Left lung (tissue), 10 donors: Measurements from ENCODE around the gene NCAPD2. TPM values are rescaled to one million over a fixed set of nuclear protein-coding genes. Genes with fewer than 3 reads are reported as not detected.

Source experiments
- ATAC-seq: fragments of 200-7000 bp; cut with Tn5 transposase; one replicate; pipeline ENCODE4 v1.9.1; 2020; ENCODE audit warnings: moderate library complexity
- DNase-seq, 4 donors: peaks; one replicate each; pipeline ENCODE4 v3.0.0-alpha.2; 2013 to 2020
- H3K27ac ChIP-seq, 2 donors: fragments of 200-600 bp; sonication (generic) in 1 of 2; one replicate each; pipeline versions ENCODE4 v1.5.0 to v1.8.0; 2020 to 2021
- H3K27me3 ChIP-seq, 2 donors: fragments of 200-600 bp; sonication (generic) in 1 of 2; one replicate each; pipeline versions ENCODE4 v1.5.0 to v1.8.0; 2020 to 2021
- H3K36me3 ChIP-seq, 2 donors: fragments of 200-600 bp; sonication (generic) in 1 of 2; one replicate each; pipeline versions ENCODE4 v1.5.0 to v1.8.0; 2020 to 2021
- H3K4me1 ChIP-seq, 2 donors: fragments of 200-600 bp; one replicate each; pipeline ENCODE4 v1.8.0; 2021
- H3K4me3 ChIP-seq, 2 donors: fragments of 200-600 bp; sonication (generic) in 1 of 2; one replicate each; pipeline versions ENCODE4 v1.5.0 to v1.8.0; 2020 to 2021; ENCODE audit warnings: mild to moderate bottlenecking in 1 of 2
- H3K9me3 ChIP-seq, 2 donors: fragments of 200-600 bp; sonication (generic) in 1 of 2; one replicate each; pipeline versions ENCODE4 v1.5.0 to v1.8.0; 2020 to 2021
- intact Hi-C, 2 donors: fragments of 100-400 bp; cut with DNase I; formaldehyde crosslinking; loops; one replicate each; pipeline versions ENCODE4 v1.11.2 to v1.14.2; 2022
- polyA plus RNA-seq, 6 donors: library from polyadenylated mRNA; unstranded; fragments of 120-200 nt; gene quantifications; one replicate each; pipeline ENCODE4 v1.2.1, GENCODE V29; 2013; ENCODE audit not compliant: insufficient read length in 6 of 6
- total RNA-seq, 2 donors: library from RNA; stranded (reverse); fragmentation: NEBNext Ultra II Directional; extraction: Animal tissue kit (Norgen Biotek cat#: 25700); gene quantifications; one replicate each; pipeline ENCODE4 v1.2.1, GENCODE V29; 2021
- TF ChIP-seq, protein P1 (sequence below), 2 donors: fragments of 200-600 bp; sonication (generic) in 1 of 2; IDR thresholded peaks; one replicate each; pipeline versions ENCODE4 v1.5.0 to v1.8.0; 2021; ENCODE audit warnings: antibody characterized with exemption in 2 of 2
- donor health status: DM: no; HTN: yes; CAD: no.
- donor health status: DM: no; HTN: no; CAD: no.

The NCAPD2 gene
- total and polyA plus RNA-seq, 8 donors = 23.1 to 95.4 (median 56.8) TPM

DNA sequence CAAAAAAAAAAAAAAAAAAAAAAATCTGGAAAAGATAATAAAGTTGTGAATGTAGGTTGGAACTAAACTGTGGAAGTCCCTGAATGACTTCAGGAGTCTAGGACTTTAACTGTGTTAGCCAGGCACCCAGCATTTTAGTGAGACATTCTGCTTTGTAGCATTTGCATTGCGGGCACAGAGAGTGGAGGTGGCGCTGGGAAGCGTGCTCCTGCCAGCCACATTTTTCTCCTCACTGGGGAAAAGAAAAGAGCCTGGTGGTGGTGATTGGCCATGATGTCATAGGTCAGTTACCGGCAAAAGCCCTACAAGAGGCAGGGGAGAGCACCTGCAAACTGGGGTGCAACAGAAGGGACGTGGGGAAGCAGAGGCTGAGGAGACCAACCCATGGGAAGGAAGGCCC lies 30.7 kb downstream of the NCAPD2 start:
- TF ChIP-seq, protein P1, sequence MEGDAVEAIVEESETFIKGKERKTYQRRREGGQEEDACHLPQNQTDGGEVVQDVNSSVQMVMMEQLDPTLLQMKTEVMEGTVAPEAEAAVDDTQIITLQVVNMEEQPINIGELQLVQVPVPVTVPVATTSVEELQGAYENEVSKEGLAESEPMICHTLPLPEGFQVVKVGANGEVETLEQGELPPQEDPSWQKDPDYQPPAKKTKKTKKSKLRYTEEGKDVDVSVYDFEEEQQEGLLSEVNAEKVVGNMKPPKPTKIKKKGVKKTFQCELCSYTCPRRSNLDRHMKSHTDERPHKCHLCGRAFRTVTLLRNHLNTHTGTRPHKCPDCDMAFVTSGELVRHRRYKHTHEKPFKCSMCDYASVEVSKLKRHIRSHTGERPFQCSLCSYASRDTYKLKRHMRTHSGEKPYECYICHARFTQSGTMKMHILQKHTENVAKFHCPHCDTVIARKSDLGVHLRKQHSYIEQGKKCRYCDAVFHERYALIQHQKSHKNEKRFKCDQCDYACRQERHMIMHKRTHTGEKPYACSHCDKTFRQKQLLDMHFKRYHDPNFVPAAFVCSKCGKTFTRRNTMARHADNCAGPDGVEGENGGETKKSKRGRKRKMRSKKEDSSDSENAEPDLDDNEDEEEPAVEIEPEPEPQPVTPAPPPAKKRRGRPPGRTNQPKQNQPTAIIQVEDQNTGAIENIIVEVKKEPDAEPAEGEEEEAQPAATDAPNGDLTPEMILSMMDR (IDR thresholded peaks at IDR 0.05) = no peak
- Histone ChIP-seq H3K27ac (no peak overlapping the region), H3K36me3 (peaks cover 2 to 98% of the 10 kb centered on the region in 2 donors), H3K27me3 (no peaks in the 10 kb centered on the region), H3K9me3 (no peaks in the 10 kb centered on the region), H3K4me1 (no peaks in the 10 kb centered on the region), H3K4me3 (no peak overlapping the region)
- DNase-seq (no peak), ATAC-seq (no peak)
- intact Hi-C loops = no loop called here

DNA sequence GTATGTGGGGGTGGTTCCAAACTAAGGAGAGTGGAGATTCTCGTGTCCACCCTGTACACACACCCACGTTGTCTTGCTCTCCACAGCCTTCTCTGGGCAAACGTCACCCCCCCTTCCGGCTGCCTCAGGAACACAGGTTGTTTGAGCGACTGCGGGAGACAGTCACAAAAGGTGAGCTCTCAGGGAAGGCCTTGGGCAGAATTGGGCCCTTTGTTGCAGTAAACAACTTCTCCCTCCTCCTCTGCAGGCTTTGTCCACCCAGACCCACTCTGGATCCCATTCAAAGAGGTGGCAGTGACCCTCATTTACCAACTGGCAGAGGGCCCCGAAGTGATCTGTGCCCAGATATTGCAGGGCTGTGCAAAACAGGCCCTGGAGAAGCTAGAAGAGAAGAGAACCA lies 32.3 kb downstream of the NCAPD2 start:
- no peaks in the 10 kb centered on the region for H3K4me1 ChIP-seq
- no peaks in the 10 kb centered on the region for H3K27me3 ChIP-seq
- ATAC-seq (no peak), DNase-seq (no peak)
- H3K27ac ChIP-seq = no peak overlapping the region
- H3K9me3 ChIP-seq = no peaks in the 10 kb centered on the region
- TF ChIP-seq, protein P1 (IDR thresholded peaks at IDR 0.05) = no peak
- intact Hi-C loops = no loop called here
- peaks cover 0 to 100% of the 10 kb centered on the region in 2 donors for H3K36me3 ChIP-seq
- no peak overlapping the region for H3K4me3 ChIP-seq

DNA sequence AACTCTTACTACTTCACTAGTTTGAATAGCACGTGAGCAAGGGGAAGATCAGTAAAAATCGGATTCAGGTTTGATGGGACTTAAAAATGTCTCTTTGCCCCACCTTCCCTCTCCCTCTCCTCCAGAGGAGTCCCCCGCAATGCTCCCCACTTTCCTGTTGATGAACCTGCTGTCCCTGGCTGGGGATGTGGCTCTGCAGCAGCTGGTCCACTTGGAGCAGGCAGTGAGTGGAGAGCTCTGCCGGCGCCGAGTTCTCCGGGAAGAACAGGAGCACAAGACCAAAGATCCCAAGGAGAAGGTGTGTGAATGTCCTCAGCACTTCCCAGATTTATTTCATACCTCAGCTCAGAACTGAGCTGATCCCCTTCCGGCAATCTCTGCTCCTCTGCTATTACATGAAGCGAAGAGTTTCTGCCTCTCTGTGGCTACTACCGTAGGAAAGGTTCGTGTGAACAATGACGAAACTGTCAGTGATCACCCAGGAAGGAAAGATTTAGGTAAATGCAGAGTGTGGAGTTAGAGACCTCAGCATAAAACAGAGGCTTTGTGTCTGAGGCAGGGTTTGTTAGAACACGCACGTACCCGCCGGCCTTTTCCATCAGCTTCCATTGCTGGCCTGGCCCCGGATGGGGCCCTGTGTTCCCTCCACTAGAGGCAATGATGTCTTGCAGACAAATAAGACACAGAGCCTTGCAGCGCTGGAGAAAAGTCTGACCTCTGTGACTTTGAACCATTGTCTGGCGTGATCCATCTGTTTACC lies 33.0 kb downstream of the NCAPD2 start:
- TF ChIP-seq, protein P1 (IDR thresholded peaks at IDR 0.05) = no peak
- ATAC-seq (no peak), DNase-seq (no peak)
- H3K9me3 ChIP-seq = no peaks in the 10 kb centered on the region
- intact Hi-C loops = no loop called here
- peaks cover 0 to 95% of the 10 kb centered on the region in 2 donors for H3K36me3 ChIP-seq
- no peaks in the 10 kb centered on the region for H3K27me3 ChIP-seq
- H3K4me3 ChIP-seq = no peak overlapping the region
- no peak overlapping the region for H3K27ac ChIP-seq
- peaks cover 0 to 4% of the 10 kb centered on the region in 2 donors for H3K4me1 ChIP-seq

DNA sequence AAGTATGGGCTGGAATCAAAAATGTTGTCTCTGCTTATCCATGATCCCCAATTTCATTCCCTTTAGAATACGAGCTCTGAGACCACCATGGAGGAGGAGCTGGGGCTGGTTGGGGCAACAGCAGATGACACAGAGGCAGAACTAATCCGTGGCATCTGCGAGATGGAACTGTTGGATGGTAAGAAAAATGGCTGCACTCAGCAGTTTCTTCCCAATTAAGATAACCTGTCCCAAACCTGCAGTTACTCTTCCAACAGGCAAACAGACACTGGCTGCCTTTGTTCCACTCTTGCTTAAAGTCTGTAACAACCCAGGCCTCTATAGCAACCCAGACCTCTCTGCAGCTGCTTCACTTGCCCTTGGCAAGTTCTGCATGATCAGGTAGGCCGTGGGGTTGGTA lies 33.8 kb downstream of the NCAPD2 start:
- ATAC-seq = no peak
- Histone ChIP-seq H3K36me3 (peaks cover 0 to 87% of the 10 kb centered on the region in 2 donors), H3K27me3 (no peaks in the 10 kb centered on the region), H3K4me1 (peaks cover 6 to 11% of the 10 kb centered on the region in 2 donors), H3K27ac (no peak overlapping the region), H3K9me3 (no peaks in the 10 kb centered on the region), H3K4me3 (no peak overlapping the region)
- intact Hi-C loops = no loop called here
- DNase-seq = no peak
- TF ChIP-seq, protein P1 (IDR thresholded peaks at IDR 0.05) = no peak

DNA sequence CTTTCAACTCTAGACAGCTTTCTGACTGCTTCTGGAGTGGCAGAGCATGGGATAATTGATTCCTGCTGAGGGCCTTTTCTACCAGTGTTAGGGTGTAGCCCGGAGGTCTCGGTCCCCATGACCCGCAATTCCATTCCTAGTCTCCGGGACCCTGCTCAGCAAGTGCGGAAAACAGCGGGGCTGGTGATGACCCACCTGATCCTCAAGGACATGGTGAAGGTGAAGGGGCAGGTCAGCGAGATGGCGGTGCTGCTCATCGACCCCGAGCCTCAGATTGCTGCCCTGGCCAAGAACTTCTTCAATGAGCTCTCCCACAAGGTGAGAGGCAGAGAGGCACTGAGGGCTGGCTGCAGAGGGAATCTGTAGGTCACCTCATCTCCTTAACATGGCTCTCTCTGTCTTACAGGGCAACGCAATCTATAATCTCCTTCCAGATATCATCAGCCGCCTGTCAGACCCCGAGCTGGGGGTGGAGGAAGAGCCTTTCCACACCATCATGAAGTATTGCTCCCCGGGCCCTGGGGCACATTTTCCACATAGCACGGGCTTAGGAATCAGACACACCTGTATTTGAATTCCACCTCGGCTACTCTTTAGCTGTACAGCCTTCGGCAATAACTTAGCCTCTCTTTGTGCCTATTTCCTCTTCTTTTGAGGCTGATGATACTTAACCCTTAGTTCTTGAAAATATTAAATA lies 34.8 kb downstream of the NCAPD2 start:
- intact Hi-C loops = no loop called here
- H3K36me3 ChIP-seq = peaks cover 0 to 77% of the 10 kb centered on the region in 2 donors
- TF ChIP-seq, protein P1 (IDR thresholded peaks at IDR 0.05) = no peak

More for the DNA sequence above, 34.8 kb downstream of the NCAPD2 start:
- peaks cover 9 to 21% of the 10 kb centered on the region in 2 donors for H3K4me1 ChIP-seq
- no peak overlapping the region for H3K4me3 ChIP-seq
- H3K27me3 ChIP-seq = no peaks in the 10 kb centered on the region
- DNase-seq (no peak), ATAC-seq (no peak)
- H3K9me3 ChIP-seq = no peaks in the 10 kb centered on the region
- H3K27ac ChIP-seq = no peak overlapping the region
